HG03045 (cell line): Measurements from ENCODE around the gene TUBA1A.
A peak's percentile ranks its signal among the peaks of the same experiment; 100 is the strongest.
"Not testable (repeated sequence)": the region's sequence is repeated elsewhere in the genome, so short reads cannot be mapped to it uniquely, and the experiment has no call there.

ENCODE experiments used
- ATAC-seq: cut with Tn5 transposase; IDR thresholded peaks from one replicate; pipeline ENCODE4 v1.9.1; 2021; ENCODE audit warnings: mild to moderate bottlenecking, moderate library complexity; ENCODE audit not compliant: unreplicated experiment

The TUBA1A gene

DNA sequence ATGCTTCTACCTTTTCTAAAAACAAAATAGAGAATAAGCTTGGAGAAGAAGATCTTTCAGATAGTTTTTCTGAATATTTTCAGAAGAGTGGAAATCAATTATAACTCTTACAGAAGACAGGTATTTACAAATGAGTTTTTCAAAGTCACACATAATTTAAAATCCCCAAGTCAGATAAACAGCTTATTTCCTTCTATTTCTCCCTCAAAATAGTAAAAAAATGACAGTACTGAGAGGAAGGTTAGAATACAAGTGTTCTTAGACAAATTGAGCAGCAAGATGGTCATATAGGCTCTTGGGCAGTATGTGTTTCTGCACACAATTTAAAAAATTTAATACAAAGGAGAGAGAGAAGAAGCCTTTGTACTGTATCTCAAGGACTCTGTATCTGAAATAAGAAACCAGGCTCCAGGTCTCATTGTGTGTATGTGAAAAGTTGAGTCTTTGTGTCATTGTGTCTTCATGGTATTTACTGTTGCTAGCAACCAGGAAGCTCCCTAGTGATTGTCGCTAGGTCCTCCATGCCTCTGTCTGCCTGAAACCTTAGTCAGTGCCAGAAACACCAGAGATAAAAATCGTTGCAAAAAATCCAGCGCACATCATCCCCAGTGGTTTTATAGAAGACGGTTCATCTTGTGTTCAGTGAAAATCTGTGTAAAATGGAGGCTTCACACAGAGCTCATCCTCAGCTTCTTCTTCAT, 12.9 kb upstream of the TUBA1A start:
- no peak for ATAC-seq

DNA sequence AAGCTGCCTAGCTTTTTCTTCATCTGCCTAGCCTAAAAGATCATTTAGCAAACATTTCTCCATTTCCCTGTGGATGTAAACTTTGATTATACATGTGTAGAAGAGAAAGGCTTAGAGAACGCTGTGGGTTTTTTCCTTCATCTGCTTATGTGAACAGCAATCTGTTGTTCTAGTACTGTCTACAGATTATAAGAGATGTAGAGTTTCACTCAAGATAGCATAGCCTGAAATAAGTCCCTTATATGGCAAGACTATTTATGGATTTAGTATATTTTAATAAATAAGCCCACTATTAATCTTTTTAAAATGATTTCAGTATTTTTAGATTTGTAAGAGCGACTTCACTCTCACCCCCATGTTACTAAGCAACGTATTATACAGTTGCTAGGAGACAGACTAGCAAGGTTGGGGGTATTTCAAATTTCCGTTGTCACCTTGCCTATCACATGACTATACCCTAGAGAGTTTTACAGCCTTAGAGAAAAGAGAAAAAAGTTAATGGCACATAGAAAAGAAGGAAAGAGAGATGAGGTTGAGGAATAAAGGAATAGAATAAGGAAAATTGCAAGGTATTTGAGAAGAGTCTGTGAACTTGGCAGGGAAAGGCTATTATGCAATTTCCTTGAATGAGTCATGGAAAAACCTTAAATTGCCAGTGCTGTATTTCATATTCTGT, 12.2 kb upstream of the TUBA1A start:
- no peak for ATAC-seq

GRCh38 chr12:49198431-49199155, 9.7 kb upstream of the TUBA1A start:
- ATAC-seq, result no peak

GRCh38 chr12:49197256-49197655, 8.4 kb upstream of the TUBA1A start:
- ATAC-seq, result no peak

DNA sequence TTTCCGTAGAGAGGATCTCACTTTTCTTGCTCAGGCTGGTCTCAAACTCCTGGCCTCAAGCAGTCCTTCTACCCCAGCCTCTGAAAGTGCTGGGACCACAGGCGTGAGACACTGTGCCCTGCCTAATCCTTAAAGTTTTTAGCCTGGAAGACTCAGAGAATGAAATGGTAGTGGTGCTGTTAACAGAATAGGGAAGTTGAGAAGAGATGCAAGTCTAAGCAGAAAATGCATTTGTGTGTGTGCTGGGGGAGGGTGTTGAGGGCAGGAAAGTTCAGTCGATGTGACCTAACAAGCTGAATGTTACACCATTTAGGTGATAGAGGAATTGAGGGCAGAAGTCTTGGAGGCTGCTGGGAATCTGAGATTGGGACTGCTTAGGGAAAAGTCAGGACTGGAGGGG, 6.9 kb upstream of the TUBA1A start:
- ATAC-seq, result no peak

GRCh38 chr12:49193746-49194145, 4.9 kb upstream of the TUBA1A start:
- ATAC-seq, result not testable (repeated sequence)

DNA sequence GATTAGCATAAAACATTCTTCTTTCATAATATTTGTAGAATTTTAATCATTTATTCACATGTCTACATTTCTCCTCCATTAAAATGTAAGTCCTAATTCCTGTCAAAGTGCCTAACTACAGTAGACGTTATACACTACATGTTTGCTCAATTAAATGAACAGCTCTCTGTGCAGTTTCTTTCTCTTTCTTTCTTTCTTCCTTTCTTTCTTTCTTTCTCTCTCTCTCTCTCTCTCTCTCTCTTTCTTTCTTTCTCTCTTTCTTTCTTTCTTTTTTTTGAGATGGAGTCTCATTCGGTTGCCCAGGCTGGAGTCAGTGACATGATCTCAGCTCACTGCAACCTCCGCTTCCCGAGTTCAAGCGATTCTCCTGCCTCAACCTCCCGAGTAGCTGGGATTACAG, 2.6 kb upstream of the TUBA1A start:
- not testable (repeated sequence) for ATAC-seq

DNA sequence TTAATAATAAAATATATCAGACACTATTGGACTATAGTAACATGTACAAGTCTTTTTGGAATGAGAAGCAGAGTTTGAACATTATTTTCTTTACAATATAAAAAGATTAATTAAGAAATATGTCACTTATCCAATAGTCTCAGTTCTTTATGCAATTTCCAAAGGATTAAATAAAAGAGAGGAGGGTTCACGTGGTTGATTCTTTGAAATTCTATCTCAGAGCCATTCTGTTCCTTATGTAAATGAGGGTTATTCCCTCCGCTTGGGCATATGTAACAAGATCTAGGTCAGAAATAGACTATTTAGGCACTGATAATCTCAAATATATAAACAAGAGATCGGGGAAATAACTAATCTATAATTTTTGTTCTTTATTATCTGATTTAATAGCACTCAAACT, 2.1 kb upstream of the TUBA1A start:
- no peak for ATAC-seq

GRCh38 chr12:49189731-49190716, 1.1 kb upstream of the TUBA1A start:
- ATAC-seq, result no peak

DNA sequence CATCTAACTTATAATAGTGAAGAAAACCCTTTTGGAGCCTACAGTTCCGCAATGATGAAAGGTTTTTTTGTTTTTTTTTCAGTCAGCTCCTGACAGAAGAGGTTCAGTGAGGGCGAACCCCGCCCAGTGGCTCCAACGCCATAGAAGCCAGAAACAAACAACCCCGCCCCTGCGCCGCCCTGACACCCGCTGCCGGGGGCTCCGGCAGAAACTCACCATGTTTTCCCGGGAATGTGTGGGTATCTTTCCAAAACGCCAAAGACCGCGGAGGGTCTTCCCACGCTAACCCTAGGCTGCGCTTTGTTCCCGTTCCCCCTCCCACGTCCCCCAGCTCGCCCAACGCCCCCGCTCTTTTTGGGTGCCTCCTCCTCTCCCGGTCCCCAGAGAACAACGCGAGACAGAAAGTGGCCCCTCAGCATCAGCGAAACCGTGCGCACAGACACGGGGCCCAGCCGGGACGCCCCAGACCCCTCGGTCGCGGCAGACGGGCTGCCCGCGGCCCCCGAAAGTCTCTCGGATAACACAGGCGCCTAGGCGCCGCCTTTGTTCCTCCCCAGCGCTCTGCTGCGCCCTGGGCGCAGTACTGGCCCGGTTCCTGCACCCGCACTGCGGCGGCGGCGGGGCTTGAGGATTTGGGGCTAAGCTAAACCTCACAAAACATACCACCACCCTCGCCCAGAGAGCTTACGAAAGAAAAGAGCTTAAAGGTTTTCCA, 522 bp downstream of the TUBA1A start:
- peak; percentile 49 for ATAC-seq

GRCh38 chr12:49187184-49187583, 1.7 kb downstream of the TUBA1A start:
- no peak for ATAC-seq

- not testable (repeated sequence) for ATAC-seq
These were observed 2.6 kb downstream of the TUBA1A start for GRCh38 chr12:49186307-49186706.

- ATAC-seq, result not testable (repeated sequence)
These were observed 4.2 kb downstream of the TUBA1A start for GRCh38 chr12:49184697-49185096.

DNA sequence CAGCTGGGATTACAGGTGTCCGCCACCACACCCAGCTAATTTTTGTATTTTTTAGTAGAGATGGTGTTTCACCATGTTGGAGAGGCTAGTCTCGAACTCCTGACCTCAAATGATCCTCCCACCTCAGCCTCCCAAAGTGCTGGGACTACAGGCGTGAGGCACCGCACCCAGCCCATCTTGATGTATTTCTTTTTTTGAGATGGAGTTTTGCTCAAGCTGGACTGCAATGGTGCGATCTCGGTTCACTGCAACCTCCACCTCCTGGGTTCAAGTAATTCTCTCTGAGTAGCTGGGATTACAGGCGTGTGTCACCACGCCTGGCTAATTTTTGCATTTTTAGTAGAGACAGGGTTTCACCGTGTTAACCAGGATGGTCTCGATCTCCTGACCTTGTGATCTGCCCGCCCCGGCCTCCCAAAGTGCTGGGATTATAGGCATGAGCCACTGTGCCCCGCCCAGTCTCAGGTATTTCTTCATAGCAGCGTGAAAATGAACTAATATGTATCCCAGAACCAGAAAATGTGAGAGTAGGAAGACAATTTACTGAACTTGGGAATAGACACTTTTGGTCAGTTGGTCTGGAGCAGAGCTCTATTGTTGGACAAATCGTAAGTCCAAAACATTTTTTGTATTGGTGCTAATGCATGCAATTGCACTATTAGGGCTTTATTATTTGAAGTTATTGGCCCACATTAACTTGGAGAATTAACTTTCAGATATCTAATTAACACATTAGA, 5.5 kb downstream of the TUBA1A start:
- not testable (repeated sequence) for ATAC-seq

DNA sequence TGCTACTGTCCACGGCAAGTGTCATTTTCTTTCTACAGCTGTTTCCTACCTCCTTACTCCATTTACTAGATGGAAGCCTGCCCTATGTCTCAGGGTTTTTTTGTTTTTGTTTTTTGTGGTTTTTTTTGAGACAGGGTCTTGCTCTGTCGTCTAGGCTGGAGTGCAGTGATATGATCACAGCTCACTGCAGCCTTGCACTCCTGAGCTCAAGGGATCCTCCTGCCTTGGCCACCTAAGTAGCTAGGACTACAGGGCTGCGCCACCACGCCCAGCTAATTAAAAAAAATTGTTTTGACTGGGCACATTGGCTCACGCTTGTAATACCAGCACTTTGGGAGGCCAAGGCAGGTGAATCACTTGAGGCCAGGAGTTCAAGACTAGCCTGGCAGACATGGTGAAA, 14.7 kb downstream of the TUBA1A start:
- ATAC-seq, result no peak

DNA sequence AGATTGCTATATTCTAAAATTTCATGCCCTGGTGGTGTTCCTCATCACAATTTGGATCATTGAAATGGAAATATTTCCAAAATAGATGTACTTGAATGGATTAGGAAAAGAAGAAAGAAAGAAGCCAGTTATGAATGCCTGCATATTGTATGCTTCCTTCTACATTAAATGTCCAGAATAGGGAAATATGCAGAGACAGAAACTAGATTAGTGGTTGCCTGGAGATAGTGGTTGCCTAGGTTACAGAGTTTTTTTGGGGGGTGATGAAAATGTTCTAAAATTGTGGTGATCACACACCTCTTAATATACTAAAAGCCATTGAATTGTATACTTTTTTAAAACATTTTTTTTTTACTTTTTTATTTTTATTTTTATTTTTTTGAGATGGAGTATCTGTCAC, 18.0 kb downstream of the TUBA1A start:
- ATAC-seq, result no peak

GRCh38 chr12:49165114-49165513, 23.8 kb downstream of the TUBA1A start:
- no peak for ATAC-seq

GRCh38 chr12:49161901-49162300, 27.0 kb downstream of the TUBA1A start:
- not testable (repeated sequence) for ATAC-seq

- ATAC-seq, result no peak
These were observed 27.6 kb downstream of the TUBA1A start for GRCh38 chr12:49161092-49161795.
